ENCODE results near the gene ZNF622.

ZNF622 gene

DNA sequence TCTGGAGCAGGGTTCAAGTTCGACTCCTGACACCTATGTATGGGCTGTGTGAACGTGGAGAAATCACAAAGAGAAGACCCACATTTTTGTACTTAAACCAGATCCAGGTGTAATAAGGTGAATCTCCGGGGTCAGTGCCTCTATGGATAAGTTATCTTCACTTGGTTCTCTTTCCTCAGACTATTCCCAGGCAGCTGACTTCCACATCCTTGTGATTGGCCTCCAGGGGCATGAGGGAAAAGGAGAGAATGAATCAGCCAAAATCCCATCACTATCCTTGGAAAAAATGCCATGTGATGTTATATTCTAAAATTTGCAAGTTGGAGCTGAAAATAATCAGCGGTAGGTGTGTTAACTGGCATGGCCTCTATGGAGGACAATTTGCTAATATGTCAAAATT is 37.2 kb downstream of the ZNF622 start:
- DNase-seq: no peak

- no peak for DNase-seq
These were observed 38.0 kb downstream of the ZNF622 start for GRCh38 chr5:16427587-16427986.

DNA sequence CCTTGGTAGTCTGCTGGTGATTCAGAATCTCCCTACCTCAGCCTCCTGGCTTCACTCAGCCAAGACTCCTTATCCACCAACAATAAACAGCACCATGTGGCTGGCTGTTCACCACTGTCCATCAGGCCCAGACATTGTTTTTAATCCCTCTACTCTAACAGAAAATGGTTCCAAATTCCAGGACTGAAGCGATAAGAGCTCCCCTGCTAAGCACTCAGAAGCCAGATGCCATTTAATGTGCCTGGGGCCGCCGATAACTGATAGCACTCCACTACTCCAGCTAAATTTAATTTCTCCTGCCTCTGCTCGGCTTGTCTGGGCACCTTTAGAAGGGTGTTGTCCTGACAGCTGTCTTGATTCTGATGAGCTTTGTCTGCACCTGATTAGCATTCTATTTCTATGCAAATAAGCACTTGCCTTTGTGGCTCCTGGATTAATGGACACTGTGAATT is 47.1 kb downstream of the ZNF622 start:
- DNase-seq: peak; percentile 66

DNA sequence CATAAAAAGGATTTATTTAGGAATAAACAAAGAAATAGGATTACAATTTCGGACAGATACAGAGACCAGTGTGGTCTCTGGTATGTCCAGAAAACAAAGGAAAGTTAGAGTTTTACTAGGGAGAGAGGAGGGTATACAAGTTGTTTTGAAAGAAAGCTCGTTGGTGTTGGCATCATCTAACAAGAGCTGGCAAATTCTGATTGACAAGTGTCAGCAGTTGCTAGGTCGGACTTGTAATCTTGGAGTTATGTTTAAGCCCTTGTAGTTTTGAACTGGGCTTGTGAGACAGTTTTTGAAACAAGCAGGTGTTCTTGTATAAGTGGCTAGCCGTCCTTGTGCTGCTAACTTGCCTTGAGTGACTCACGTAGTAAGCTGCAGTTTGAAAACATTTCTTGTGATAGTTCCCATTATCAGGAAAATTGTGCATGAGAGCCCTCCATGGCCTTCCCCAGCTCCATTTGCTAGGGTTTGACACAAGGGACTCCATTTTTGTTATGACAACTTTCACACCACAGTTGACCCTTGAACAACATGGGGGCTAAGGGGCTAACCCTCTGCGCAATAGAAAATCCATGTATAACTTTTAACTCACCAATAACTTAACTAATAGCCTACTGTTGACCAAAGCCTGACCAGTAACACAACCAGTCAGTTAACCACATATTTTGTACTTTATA is 48.1 kb downstream of the ZNF622 start:
- no peak for DNase-seq

DNA sequence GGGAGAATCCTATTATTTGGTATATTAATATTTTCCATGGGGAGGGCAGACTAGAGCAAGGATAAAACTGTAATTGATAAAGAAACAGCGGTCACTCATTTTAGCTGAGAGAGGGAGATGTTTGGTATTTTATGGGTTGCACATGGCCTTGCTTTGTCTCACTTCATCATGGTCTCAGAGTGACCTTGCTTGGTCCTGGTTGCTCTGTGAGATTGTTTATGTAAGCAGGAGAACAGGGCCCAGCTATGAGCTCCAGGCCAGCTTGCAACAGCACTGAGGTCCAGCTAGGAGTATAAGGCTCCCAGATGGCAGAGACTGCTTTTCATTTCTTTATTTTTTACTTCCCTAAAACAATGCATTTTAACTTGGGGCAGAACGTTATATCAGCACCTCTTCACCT is 50.7 kb downstream of the ZNF622 start:
- DNase-seq: no peak

DNA sequence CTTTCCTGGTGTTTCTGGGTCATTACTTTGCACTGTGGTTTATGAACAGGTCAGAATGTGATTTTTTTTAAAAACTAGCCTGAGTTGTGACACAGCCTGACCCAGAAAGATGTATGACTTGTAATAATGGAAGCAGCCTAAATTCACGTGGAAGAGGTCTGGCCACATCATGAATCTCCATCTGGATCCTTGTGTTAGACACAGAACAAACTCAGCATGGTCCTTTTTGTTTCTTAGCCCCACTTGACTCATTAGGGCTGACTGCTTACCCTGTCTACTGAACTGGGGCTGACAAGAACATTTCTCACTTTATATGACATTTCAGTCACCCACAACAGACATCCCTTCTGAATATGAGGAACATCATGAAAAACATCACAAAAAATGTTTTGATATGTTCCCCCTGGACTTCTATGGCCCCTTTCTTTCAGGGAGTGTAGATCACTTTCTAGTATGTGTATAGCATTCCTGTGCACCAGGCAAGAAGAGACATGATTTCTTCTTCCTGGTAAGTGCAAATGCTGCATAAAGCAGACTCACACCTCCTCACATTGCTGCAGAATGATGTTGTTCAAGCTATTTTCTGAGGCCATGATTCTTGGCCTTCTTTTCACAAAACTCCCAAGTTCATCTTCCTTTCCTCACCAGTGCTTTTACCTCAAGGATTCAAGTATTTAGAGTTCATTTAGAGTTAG is 52.3 kb downstream of the ZNF622 start:
- DNase-seq: no peak

DNA sequence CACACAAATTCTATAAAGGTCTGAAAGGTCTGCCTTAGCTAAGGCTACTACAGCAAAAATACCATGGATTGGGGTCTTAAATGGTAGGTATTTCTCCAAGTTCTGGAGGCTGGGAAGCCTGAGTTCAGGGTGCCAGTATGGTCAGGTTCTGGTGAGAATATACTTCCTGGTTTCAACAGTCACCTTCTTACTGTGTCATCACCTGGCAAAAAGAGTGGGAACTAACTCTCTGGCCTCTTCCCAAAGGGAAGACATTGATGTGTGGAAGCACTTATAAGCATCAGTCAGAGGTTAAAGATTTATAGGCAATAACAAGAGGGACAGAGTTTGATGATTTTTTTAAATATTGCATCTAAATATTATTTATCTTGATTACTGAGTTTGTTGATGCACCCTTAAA is 53.0 kb downstream of the ZNF622 start:
- no peak for DNase-seq

- peak; percentile 69 for DNase-seq
These were observed 53.7 kb downstream of the ZNF622 start for GRCh38 chr5:16411741-16412455.

- no peak for DNase-seq
These were observed 54.4 kb downstream of the ZNF622 start for GRCh38 chr5:16411235-16411634.

DNA sequence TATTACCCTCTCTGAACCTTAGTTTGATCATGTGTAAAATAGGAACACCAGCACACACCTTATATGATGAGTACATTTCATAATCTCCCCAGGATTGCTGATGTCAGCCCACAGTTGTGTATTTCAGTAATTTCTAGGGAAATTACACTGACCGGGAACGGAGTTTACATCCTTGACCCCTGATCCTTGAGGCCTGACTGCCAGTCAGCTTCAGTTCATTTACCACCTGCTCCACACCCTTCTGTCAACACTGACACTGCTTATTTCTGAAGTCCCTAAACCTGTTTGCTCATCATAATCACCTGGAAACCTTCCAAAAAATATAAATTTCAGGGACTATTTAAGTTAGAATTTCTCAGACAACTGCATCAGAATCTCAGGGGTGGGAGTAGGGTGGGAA is 55.3 kb downstream of the ZNF622 start:
- DNase-seq: no peak

- no peak for DNase-seq
These were observed 59.0 kb downstream of the ZNF622 start for GRCh38 chr5:16406630-16407029.

DNA sequence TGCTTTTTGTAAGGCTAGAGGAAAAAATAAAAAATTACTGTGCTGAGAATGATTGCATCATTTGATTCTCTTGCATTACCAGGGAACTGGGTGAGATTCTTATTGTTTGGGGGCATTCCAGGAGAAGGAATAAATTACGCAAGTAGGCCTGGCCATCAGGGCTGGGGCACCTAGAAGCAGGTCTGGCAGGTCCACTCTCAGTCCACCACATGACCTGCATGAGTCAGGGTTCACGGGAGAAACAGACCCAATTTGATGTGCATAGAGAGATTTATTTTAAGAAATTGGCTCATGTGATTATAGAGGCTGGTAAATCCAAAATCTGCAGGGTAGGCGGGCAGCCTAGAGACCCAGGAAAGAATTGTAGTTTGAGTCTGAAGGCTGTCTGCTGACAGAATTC is 59.6 kb downstream of the ZNF622 start:
- no peak for DNase-seq
